LNCAP (cell line): ENCODE results near the gene SDK1.

Experiments used
- TF ChIP-seq, protein P1 (sequence below): fragments of 450-650 bp; IDR thresholded peaks from 2 replicates; pipeline ENCODE4 v1.5.1; 2017; ENCODE audit warnings: mild to moderate bottlenecking

The SDK1 gene

DNA sequence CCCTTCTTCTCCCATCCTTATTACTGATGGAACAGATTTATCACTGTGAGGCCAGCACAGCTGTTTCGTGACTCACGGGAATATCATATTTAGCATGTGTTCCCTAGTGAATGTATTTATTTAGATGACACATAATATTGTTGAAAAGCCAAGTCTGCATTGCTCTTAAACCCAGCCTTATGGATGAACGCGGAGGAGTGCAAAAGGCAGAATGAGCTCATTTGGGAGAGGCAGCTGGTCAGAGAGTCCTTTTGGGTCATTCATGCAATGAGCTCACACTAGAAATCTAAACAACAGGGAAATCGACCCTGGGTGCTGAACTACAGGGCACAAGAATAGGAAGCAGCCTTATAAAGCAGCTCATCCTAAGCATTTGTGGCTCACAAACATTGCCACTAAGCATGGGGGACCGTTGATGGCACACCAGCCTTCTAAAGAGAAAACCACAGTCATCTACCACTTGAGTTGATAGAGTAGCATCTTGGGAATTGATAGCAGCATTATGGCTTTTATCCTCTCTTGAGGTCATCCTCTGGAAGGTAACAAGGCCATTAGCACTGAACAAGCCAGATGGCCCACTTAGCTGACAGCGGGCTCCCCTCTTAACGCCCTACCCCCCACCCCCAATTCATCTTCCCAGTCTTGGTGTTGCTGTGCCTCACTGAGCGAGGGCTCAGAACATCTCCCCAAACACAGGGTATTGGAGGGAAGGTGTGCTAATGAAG lies 32.9 kb upstream of the SDK1 start:
- TF ChIP-seq, protein P1, sequence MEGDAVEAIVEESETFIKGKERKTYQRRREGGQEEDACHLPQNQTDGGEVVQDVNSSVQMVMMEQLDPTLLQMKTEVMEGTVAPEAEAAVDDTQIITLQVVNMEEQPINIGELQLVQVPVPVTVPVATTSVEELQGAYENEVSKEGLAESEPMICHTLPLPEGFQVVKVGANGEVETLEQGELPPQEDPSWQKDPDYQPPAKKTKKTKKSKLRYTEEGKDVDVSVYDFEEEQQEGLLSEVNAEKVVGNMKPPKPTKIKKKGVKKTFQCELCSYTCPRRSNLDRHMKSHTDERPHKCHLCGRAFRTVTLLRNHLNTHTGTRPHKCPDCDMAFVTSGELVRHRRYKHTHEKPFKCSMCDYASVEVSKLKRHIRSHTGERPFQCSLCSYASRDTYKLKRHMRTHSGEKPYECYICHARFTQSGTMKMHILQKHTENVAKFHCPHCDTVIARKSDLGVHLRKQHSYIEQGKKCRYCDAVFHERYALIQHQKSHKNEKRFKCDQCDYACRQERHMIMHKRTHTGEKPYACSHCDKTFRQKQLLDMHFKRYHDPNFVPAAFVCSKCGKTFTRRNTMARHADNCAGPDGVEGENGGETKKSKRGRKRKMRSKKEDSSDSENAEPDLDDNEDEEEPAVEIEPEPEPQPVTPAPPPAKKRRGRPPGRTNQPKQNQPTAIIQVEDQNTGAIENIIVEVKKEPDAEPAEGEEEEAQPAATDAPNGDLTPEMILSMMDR: no peak

DNA sequence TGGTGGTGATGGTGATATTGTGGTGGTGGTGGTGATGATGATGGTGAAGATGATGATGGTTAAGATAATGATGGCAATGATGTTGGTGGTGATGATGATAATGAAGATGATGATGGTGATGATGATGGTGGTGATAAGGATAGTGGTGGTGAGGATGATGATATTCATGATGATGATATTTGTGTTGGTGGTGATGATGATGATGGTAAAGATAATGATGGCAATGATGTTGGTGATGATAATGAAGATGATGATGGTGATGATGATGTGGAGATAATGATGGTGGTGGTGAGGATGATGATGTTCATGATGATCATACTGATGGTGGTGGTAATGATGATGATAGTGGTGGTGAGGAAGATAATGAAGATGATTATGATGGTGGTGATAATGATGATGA lies 30.7 kb upstream of the SDK1 start:
- TF ChIP-seq, protein P1: no peak

DNA sequence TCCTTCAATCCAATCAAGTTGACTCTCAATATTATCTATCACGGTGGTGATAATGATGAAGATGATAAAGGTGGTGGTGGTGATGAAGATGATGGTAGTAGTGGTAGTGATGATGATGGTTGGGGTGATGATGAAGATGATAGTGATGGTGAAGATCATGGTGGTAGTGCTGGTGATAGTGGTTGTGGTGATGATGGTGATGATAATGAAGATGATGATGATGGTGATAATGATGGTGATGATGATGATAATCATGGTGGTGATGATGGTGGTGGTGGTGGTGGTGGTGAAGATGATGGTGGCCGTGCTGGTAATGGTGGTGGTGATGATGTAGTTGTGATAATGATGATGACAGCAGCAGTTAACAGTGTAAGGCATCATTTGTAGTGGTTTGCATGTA lies 29.8 kb upstream of the SDK1 start:
- TF ChIP-seq, protein P1: no peak

DNA sequence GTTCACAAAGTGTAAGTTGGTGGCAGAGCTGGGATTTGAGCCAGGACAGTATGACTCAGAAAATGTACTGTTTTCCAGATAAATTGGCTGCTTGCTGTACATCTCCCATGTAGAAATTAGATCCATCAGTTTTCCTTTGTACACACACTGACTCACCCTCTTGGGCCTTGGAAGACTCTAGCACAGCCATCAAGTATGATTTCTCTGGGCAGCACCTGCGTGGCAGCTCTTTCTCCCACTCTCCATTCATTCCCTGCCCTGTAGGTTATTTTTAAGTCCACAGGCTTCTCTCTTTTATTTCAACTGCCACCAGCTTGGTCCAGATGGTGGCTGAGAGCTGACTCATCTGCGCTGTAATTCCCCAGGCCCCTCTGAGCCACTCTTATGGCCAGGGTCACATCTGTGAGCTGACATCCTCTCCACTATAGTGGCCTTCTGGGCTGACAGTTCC lies 28.3 kb upstream of the SDK1 start:
- TF ChIP-seq, protein P1: no peak

DNA sequence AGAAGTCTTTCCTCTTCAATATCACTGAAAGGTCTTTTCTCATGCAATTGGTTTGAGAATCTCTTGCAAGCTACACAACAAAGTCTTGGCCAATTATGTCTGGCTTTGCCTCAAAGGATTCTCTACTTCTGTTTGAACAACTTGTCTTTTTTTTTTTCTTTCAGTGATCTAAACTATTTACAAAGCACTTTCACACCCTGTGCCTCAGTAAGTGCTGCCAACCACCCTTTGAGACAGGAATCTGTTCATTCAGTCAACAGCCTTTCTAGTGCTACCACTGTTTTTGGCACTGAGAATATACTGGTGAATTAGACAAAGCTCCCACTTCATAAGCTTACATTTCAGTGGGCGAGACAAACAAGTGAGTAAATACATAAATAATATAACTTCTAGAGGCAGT lies 26.9 kb upstream of the SDK1 start:
- TF ChIP-seq, protein P1: no peak

DNA sequence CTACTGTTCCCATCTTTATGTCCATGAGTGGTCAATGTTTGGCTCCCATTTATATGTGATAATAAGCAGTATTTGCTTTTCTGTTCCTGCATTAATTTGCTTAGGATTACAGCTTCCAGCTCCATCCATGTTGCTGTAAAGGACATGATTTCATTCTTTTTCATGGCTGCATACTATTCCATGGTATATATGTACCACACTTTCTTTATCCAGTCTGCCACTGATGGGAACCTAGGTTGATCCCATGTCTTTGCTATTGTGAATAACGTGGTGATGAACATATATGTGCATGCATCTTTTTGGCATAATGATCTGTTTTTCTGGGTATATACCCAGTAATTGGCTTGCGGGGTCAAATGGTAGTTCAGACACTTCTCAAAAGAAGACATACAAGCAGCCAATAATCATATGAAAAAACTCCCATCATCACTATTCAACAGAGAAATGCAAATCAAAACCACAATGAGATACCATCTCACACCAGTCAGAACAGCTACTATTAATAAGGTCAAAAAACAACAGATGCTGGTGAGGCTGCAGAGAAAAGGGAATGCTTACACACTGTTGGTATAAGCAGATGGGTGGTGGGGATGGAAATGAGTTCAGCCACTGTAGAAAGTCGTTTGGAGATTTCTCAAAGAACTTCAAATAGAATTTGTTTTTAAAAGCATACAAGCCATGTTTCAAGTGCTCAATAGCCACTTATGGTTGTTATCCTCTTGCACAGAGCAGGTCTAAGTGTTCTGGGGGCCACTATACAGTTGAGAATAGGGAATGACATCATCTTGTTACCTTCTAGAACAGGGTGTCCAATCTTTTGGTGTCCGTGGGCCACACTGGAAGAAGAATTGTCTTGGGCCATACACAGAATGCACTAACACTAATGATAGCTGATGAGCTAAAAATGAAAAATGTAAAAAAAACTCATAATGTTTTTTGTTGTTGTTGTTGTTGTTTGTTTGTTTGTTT lies 23.2 kb upstream of the SDK1 start:
- TF ChIP-seq, protein P1: no peak

DNA sequence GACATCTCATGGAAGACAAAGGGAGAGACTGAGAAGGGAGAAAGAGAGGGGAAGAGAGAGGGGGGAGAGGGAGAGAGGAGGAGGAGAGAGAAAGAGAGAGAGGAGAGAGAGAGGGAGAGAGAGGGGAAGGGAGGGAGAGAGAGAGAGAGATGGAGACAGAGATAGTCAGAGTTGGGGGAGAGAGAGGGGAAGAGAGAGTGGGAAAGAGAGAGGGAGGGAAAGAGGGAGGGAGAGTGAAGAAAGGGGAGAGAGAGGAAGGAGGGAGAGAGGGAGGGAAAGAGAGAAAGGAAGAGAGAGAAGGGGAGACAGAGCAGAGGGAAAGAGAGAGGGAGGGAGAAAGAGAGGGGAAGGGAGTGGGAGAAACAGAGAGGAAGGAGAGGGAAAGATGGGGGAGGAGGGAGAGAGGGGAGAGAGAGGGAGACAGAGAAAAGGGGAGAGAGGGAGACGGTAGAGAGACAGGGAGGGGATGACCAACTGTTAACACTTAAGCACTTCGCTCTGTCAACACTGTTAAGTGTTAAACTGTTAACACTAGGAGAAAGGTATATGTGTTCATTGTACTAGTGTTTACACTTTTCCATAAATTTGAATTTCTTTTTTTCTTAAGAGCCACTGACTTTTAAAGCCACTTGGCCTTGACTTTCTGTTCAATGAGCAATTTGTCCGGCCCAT lies 21.8 kb upstream of the SDK1 start:
- TF ChIP-seq, protein P1: no peak
